UCSD-AML1 (cell line): ENCODE results near the gene MTIF2.
"Not testable (repeated sequence)": the region's sequence is repeated elsewhere in the genome, so short reads cannot be mapped to it uniquely, and the experiment has no call there.

Experiments
- DNase-seq: peaks from one replicate; lab custom pipeline; 2025; ENCODE audit not compliant: unreplicated experiment; lab: John Stamatoyannopoulos, UW

The MTIF2 gene

DNA sequence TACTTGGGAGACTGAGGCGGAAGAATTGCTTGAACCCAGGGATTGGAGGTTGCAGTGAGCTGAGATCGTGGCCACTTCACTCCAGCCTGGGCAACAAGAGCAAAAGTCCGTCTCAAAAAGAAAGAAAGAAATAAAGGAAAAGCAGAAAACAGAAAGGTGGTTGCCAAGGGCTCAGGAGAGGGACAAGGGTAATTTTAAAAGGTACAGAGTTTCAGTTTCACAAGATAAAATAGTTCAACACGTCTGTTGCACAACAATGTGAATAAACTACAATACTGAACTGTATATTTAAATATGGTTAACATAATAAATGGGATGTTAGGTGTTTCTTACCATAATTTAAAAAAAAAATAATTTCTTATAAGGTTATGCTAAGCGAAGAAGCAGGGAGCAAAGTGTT is 23.6 kb downstream of the MTIF2 start:
- DNase-seq, result no peak

DNA sequence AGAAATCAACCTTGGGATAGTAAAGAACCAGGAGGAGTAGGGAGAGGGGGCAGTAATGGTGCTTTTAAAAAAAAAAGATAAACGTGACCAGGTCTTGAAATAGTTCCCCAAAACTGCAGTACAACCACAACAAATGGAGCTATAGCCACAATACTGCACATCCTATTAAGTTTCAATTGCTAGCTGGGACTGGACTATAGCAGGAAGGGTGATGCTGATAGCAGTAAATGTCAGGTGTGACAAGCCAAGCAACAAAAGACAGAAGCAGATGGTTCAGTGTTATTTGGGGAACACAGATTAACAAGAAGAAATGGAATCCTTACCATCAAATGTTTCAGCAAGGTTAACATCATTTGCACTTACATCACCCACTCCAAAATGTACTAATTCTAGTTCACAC is 26.4 kb downstream of the MTIF2 start:
- DNase-seq, result no peak

DNA sequence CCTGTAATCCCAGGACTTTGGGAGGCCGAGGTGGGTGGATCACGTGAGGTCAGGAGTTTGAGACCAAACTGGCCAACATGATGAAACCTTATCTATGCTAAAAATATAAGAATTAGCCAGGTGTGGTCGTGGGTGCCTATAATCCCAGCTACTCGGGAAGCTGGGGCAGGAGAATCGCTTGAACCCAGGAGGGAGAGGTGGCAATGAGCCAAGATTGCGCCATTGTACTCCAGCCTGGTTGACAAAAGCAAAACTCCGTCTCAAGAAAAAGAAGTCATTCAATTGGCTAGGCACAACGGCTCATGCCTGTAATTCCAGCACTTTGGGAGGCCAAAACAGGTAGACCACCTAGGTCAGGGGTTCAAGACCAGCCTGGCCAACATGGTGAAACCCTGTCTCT is 27.4 kb downstream of the MTIF2 start:
- not testable (repeated sequence) for DNase-seq

GRCh38 chr2:55239656-55240222 is 29.3 kb downstream of the MTIF2 start:
- DNase-seq, result no peak

GRCh38 chr2:55236992-55237543 is 32.0 kb downstream of the MTIF2 start:
- no peak for DNase-seq

DNA sequence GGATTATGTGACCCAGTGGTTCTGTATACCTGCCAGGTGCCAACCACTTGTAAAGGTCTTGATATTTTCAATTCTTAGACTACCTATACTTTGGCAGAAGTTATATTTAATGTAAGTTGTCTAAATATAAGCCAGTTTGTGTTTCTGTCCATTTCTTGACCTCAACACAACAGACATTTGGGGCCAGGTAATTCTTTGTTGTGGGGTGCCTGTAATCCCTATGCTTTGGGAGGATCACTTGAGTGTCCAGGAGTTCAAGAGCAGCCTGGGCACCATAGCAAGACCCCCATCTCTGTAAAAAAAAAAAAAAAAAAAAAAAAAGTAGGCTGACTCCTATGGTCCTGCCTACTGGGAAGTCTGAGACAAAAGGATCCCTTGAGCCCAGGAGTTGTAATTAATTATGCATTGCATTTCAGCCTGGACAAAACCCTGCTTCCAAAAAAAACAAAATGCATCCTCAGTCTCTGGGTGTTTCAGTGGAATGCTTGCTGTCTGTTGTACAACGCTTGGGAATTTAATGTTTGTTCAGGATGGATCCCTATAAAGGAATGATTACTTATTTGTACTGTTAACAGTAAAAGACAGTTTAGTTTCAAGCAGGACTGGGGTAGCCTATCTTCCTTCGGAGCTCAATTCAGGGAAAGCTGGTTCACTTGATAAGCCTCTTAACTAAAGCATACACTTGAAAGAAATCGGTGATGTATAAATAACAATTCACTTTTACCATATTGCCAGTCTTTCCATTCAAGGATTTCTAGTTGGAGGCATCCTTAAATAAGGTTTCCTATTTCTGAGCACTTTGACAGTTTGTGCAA is 33.1 kb downstream of the MTIF2 start:
- no peak for DNase-seq

DNA sequence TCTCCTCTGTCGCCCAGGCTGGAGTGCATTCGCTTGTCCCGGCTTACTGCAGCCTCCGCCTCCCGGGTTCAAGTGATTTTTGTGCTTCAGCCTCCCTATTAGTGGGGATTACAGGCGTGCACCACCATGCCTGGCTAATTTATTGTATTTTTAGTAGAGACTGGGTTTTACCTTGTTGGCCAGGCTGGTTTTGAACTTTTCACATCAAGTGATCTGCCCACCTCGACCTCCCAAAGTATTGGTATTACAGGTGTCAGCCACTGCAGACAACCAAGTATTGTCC is 35.4 kb downstream of the MTIF2 start:
- DNase-seq, result no peak

DNA sequence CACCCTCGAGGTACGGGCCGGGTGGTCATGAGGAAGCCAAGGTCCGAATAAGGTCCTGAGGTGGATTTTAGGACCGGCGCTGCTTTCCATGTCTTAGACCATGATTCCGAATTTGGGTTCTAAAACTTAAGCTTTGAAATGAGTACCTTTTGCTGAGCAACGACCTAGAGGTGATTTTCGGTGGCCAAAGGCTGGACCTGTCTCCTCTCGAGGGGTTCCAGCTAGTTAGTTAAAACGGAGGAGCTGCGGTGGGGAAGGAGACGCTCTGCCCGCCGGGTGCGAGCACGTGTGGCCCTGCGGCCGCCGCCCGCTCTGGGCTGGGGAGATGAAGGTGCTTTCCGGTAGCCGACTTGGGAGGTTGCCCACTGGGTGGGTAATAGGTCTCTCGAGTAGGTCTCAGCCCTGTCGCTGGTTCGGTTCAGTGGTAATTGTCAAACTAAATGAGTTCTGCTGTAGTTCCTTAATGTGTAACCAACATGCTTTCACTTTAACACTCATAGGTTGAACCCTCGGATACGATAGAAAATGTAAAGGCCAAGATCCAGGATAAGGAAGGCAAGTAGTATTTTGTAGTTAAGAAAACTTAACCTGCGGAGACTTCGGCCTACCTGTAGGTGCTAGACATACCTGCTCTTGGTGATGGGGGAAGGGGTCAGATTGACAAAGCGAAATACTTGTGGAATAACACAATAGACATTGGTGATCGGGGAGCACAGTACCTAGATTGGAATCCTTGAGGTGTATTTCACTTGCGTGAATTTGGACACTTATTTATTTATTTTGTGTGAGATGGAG is 36.0 kb downstream of the MTIF2 start:
- DNase-seq, result peak; percentile 36

DNA sequence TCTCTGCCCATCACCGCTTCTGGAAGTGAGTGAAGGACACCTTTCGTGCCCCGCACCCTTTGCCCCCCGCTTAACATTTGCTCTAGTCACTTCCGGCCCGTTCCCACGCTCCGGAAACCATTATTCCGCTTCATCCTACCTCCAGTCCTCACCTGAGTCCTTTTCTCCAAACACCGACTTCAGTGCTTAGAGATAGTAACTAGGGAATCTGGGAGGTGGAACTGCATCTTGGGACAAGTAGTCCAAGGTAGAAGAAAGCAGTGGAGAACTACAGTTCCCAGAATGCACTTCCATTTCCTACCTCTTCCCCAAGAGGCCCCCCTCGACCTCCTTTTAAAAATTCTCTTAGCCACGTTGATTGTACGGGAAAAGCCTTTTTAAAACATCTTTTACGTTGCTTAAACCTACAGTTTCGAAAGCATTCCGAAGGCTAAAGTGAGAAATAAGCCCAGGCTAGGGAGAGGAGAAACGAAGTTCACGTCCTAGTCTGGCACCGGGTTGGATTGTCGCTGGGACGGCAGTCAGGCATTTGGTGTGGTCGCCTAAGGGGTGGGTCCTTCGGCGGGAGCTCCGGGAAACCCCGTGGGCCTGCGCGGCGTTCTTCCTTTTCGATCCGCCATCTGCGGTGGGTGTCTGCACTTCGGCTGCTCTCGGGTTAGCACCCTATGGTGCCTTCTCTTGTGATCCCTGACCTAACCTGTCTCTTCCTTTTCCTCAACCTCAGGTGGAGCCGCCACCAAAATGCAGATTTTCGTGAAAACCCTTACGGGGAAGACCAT is 36.8 kb downstream of the MTIF2 start, which contains the start of the genes CLHC1 and RPS27A:
CLHC1 (minus strand) TSS at position 210 of the 779 bp plus-strand sequence. CDS start 9,882 bp downstream, outside the sequence.
RPS27A (plus strand) TSS at position 605 of the 779 bp plus-strand sequence; CDS start at position 742, 137 bp downstream.
- DNase-seq, result peak; percentile 86

- DNase-seq, result no peak
These were observed 37.4 kb downstream of the MTIF2 start for GRCh38 chr2:55231546-55232083.

DNA sequence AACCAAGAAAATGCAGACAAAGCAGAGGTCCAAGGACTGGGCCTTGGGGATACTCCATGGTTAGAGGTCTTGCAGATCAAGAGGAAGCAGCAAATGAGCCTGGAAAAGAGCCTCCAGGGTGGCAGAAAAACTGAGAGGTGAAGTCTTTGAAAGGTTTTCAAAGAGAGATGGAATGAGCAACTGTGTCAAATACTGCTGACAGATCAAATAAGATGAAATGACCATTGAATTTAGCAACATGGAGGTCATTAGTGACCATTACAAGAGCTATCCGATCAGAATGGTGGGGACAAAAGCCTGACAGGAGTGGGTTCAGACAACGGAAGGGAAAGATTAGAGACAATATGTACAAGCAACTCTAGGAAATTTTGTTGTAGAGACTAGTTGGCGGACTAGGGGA is 38.5 kb downstream of the MTIF2 start:
- no peak for DNase-seq

DNA sequence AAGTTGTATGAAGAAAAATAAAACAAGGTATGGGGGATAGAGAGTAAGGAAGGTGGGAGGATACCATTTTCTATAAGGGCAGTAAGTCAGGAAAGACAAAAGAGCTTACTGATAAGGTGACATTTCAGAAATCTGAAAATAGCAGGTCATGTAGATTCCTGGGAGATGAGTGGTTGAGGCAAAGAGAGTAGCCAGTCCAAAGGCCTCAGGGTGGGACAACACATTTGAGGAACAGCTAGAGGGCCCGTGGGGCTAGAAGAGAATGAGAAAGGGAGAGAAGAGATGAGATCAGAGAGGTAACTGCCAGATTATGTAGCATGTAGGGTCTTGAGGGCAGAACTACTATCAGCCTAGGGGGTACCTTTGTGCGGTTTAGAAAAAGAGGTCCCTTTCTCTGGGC is 39.8 kb downstream of the MTIF2 start:
- DNase-seq, result no peak

- DNase-seq, result no peak
These were observed 40.8 kb downstream of the MTIF2 start for GRCh38 chr2:55228226-55228563.

- not testable (repeated sequence) for DNase-seq
These were observed 41.4 kb downstream of the MTIF2 start for GRCh38 chr2:55227437-55228225.

DNA sequence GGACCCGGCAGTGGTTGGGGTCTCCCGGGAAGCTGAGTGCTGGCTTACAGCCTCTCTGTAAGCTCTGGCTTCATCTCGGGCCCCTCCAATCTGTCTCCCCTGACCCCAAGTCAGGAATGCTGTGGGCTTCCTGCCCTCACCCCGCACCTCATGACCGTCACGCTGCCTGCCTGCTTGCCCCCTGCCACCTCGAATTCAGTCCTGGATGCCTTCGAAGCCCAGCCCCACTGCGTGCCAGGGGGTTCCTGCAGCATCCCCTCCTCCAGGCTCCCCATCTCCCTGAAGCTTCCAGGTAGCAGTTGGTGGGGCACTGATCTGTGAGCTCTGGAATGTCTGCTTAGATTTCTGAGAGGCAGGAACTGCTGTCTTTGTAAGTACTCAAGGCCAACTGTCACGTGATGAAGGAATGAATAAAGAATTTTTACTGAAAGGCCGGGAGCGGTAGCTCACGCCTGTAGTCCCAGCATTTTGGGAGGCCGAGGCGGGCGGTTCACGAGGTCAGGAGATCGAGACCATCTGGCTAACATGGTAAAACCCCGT is 43.5 kb downstream of the MTIF2 start:
- no peak for DNase-seq

GRCh38 chr2:55224761-55225261 is 44.2 kb downstream of the MTIF2 start:
- no peak for DNase-seq

DNA sequence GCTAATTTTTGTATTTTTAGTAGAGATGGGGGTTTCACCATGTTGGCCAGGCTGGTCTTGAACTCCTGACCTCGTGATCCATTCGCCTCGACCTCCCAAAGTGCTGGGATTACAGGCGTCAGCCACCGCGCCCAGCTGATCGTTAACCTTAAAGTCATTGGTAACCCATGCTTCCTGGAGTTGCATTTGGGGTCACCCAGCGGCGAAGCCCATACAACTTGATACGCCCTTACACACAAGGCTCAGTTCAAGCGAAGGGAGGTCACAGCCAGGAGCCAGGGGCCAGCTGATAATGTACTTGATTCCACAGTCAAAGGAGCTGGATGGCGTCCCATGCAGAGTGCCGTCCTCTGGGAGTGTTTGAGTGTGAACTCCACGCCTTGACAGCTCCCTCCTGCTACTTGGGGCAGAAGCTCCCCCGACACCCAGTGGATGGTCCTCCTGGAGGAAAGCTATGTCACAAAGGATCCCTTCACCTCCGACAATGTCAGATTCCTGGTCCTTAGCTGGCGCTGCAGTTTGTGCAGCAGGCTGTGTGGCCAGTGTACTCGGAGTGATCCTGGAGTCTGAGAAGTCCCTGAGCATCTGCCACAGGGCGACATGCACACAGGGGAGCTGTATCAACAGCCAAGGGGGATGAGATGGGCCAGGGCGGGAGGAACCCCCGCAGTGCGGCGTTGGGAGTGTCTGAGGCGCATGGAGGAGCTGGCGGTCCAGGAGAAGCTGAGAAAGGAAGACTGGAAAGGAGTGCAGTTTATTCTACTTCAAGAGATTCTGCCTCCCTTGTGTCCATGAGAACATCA is 44.9 kb downstream of the MTIF2 start:
- no peak for DNase-seq

GRCh38 chr2:55213822-55214221 is 55.2 kb downstream of the MTIF2 start:
- DNase-seq, result no peak

DNA sequence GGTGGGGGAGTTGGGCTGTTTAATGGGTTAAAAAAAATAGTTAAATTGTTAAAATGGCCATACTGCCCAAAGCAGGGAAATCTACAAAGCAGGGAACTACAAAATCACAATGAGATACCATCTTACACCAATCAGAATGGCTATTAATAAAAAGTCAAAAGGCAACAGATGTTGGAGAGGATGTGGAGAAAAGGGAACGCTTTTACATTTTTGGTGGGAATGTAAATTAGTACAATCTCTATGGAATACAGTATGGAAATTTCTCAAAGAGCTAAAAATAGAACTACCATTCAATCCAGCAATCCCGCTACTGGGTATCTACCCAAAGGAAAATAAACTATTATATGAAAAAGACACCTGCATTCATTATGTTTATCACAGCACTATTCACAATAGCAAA is 64.1 kb downstream of the MTIF2 start:
- no peak for DNase-seq
